Choroid plexus epithelial cell (primary cell): ENCODE measurements around the gene THSD1.

Experiments used
- DNase-seq: peaks from one replicate; pipeline ENCODE4 v3.0.0-alpha.2; 2010; ENCODE audit warnings: low read depth
- H3K4me3 ChIP-seq: 2 replicates; pipeline ENCODE4 v1.5.1; 2011; ENCODE audit warnings: low read depth, mild to moderate bottlenecking, control low read depth, low read length, moderate library complexity
- CTCF ChIP-seq: conservative IDR thresholded peaks from 2 replicates; pipeline ENCODE4 v1.5.1; 2011; ENCODE audit warnings: low read depth, mild to moderate bottlenecking, control low read depth, inconsistent platforms, low read length, moderate library complexity

The THSD1 gene

GRCh38 chr13:52432456-52432855, 26.5 kb upstream of the THSD1 start:
- TF ChIP-seq CTCF, result no peak
- no peak for DNase-seq

GRCh38 chr13:52428295-52428694, 22.3 kb upstream of the THSD1 start:
- DNase-seq, result peak; percentile 52
- H3K4me3 ChIP-seq, result no peak overlapping the region
- TF ChIP-seq CTCF, result no peak

More at GRCh38 chr13:52432456-52432855, 26.5 kb upstream of the THSD1 start:
- H3K4me3 ChIP-seq, result no peak overlapping the region

- TF ChIP-seq CTCF, result no peak
These were observed 15.2 kb upstream of the THSD1 start for GRCh38 chr13:52421216-52421615.

GRCh38 chr13:52419080-52419479, 13.1 kb upstream of the THSD1 start:
- no peak for DNase-seq
- no peak overlapping the region for H3K4me3 ChIP-seq
- no peak for TF ChIP-seq CTCF

More at GRCh38 chr13:52421216-52421615, 15.2 kb upstream of the THSD1 start:
- H3K4me3 ChIP-seq, result no peak overlapping the region
- DNase-seq, result no peak

- H3K4me3 ChIP-seq, result no peak overlapping the region
- DNase-seq, result peak; percentile 79
- TF ChIP-seq CTCF, result no peak
These were observed 9.0 kb upstream of the THSD1 start for GRCh38 chr13:52414963-52415362.

- DNase-seq, result no peak
- no peak for TF ChIP-seq CTCF
- H3K4me3 ChIP-seq, result no peak overlapping the region
These were observed 8.1 kb upstream of the THSD1 start for GRCh38 chr13:52414051-52414450.

GRCh38 chr13:52412128-52412527, 6.2 kb upstream of the THSD1 start:
- DNase-seq, result no peak
- no peak overlapping the region for H3K4me3 ChIP-seq
- no peak for TF ChIP-seq CTCF
